Astrocyte (in vitro differentiated cells and primary cell): ENCODE results near the gene C22orf31.

Experiments
- CTCF ChIP-seq: IDR thresholded peaks from 2 replicates; pipeline ENCODE4 v1.5.1; 2011; ENCODE audit warnings: low read depth, mild to moderate bottlenecking, inconsistent platforms, low read length, moderate library complexity; ENCODE audit not compliant: insufficient read depth
- EZH2 ChIP-seq: IDR thresholded peaks from 2 replicates; pipeline ENCODE4 v1.6.1; 2012; ENCODE audit warnings: mild to moderate bottlenecking, low read length, inconsistent platforms; ENCODE audit not compliant: insufficient read depth

GRCh38 chr22:29093501-29094300 is 32.1 kb upstream of the C22orf31 start:
- no peak for TF ChIP-seq CTCF
- TF ChIP-seq EZH2 = no peak
